Stimulated activated memory B cell treated with anti-CD40 and anti-IgM and Interleukin-4, amounts not matched to agents 10 μg/mL and 1 μg/mL and 100 μg/mL, for 72 hours (primary cell): ENCODE data around the gene ABHD4.
A peak's percentile ranks its signal among the peaks of the same experiment; 100 is the strongest.
"Not testable (repeated sequence)": the region's sequence is repeated elsewhere in the genome, so short reads cannot be mapped to it uniquely, and the experiment has no call there.

ENCODE experiments used
- ATAC-seq: fragments of 150-1000 bp; cut with Tn5 transposase; 2 replicates; pipeline ENCODE4 v1.10.0; 2021
- H3K27ac Mint-ChIP-seq: one replicate; pipeline ENCODE4 v1.8.0; 2022; ENCODE audit warnings: mild to moderate bottlenecking, mixed read lengths
- H3K27me3 Mint-ChIP-seq: one replicate; pipeline ENCODE4 v1.8.0; 2022; ENCODE audit warnings: mixed read lengths
- H3K36me3 Mint-ChIP-seq: one replicate; pipeline ENCODE4 v1.8.0; 2022; ENCODE audit warnings: mixed read lengths
- H3K4me1 Mint-ChIP-seq: one replicate; pipeline ENCODE4 v1.8.0; 2022; ENCODE audit warnings: mixed read lengths
- H3K4me3 Mint-ChIP-seq: one replicate; pipeline ENCODE4 v1.8.0; 2022; ENCODE audit warnings: mild to moderate bottlenecking, moderate library complexity, mixed read lengths
- H3K9me3 Mint-ChIP-seq: one replicate; pipeline ENCODE4 v1.8.0; 2022; ENCODE audit warnings: mixed read lengths

ABHD4 gene

DNA sequence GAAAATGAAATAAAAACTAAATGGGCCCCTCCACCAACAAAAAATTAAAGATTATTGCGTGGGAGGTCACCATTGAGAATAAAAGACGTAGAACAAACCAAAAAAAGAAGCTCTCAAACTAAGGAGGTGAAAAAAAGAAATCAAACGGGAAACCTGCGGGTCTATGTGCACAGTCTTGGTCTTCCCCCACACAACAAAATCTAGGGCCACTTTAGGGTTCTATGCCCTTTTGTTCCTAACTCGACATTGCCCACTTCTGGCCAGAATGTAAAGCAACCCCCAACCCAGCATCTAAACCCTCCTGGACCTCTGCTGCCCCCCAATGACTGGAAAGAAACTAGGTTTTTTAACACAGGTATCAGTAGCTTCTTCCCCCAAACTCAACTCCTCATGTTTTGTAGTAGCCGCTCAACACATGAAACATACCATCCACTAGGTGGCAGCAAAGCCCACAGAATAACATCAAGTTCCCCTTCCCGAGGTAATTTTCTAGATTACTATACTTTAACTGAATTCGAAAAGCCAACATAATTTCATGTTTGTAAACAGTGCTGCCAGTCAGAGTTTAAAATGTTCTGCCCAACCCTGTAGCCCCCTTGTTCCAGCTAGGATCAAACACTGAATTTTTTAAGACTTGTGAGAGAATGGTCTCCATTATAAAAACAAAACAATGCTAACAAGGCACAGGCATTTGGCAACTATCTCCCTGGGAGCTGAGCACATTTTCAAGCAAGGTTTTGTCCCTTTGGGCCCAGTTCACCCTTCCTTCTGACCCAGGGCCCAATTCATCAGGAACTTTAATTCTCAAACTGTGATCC, 27.8 kb upstream of the ABHD4 start:
- peak overlapping the region; percentile 76 for H3K4me3 Mint-ChIP-seq
- H3K36me3 Mint-ChIP-seq, result peaks cover 30% of the 10 kb centered on the region
- H3K27me3 Mint-ChIP-seq, result no peaks in the 10 kb centered on the region
- ATAC-seq, result peak; percentile 94
- H3K27ac Mint-ChIP-seq, result peak overlapping the region; percentile 98
- H3K9me3 Mint-ChIP-seq, result no peaks in the 10 kb centered on the region
- H3K4me1 Mint-ChIP-seq, result peaks cover 54% of the 10 kb centered on the region

DNA sequence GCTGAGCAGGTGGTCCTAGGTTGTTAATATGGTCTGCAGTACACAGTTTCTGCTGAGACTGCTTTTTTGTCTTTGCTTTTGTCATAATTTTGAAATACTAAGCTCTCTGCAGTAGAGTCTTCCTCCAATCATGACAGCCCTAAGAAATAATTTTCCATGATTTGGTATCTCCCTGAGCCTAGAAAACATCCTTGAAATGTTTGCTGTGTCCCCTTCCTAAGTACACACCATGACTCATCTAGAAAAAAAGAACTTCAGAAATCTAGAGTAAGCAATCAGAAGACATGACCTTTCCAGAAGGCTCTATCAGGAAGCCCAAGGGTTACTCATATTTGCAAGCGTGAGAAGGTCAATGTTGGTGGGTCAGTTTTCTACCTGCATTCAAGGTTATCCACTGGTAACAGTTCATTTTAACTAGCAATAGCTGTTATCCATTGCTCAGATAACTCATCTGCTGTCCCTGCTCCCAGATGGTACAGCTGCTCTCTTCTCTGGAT, 25.5 kb upstream of the ABHD4 start:
- Mint-ChIP-seq H3K9me3 (no peaks in the 10 kb centered on the region), H3K4me3 (no peak overlapping the region), H3K36me3 (peaks cover 33% of the 10 kb centered on the region), H3K4me1 (peaks cover 39% of the 10 kb centered on the region), H3K27me3 (no peaks in the 10 kb centered on the region), H3K27ac (no peak overlapping the region)
- ATAC-seq, result no peak

- Mint-ChIP-seq H3K27me3 (no peaks in the 10 kb centered on the region), H3K36me3 (peaks cover 44% of the 10 kb centered on the region), H3K4me3 (no peak overlapping the region), H3K9me3 (no peaks in the 10 kb centered on the region), H3K4me1 (peaks cover 38% of the 10 kb centered on the region), H3K27ac (no peak overlapping the region)
- no peak for ATAC-seq
Observed at GRCh38 chr14:22573804-22574203, 24.3 kb upstream of the ABHD4 start.

DNA sequence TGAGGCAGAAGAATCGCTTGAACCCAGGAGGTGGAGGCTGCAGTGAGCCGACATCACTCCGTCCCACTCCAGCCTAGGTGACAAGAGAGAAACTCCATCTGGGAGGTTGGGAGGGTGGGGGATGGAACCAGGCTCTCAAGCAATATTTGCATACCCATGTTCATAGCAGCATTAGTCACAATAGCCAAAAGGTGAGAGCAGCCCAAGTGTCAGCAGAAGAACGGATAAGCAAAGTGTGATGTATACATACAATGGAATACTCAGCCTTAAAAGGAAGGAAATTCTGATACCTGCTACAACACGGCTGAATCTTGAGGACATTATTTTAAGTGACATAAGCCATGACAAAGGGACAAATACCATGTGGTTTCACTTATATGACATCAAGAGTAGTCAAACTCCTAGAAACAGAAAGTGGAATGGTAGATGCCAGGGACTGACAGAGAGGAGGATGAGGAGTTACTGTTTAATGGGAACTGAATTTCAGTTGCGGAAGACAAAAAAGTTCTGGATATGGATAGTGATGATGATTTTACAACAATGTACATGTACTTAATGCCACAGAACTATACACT, 20.7 kb upstream of the ABHD4 start:
- Mint-ChIP-seq H3K27me3 (no peaks in the 10 kb centered on the region), H3K4me3 (no peak overlapping the region), H3K4me1 (peaks cover 41% of the 10 kb centered on the region), H3K9me3 (no peaks in the 10 kb centered on the region), H3K27ac (no peak overlapping the region), H3K36me3 (peaks cover 49% of the 10 kb centered on the region)
- ATAC-seq, result no peak

DNA sequence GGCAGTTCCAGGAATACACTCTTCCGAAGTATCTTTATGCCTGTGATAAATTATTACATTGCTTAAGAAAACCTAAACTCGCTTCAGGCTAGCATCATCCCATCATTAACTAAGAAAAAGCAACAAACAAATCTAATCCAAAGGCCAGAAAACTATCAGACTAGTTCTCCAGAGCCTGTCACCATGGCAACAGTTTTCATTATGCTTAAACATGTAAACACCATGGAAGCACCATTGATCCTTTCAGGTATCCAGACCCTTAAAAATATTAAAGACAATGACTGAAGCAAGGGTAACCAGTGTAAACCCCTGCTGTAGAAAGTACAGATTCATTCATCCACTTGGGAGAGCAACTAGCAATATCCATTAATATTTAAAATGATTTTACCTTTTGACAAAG, 18.9 kb upstream of the ABHD4 start:
- peaks cover 48% of the 10 kb centered on the region for H3K36me3 Mint-ChIP-seq
- H3K27ac Mint-ChIP-seq, result no peak overlapping the region
- H3K4me1 Mint-ChIP-seq, result peaks cover 51% of the 10 kb centered on the region
- ATAC-seq, result no peak
- H3K27me3 Mint-ChIP-seq, result no peaks in the 10 kb centered on the region
- H3K4me3 Mint-ChIP-seq, result no peak overlapping the region
- H3K9me3 Mint-ChIP-seq, result no peaks in the 10 kb centered on the region

DNA sequence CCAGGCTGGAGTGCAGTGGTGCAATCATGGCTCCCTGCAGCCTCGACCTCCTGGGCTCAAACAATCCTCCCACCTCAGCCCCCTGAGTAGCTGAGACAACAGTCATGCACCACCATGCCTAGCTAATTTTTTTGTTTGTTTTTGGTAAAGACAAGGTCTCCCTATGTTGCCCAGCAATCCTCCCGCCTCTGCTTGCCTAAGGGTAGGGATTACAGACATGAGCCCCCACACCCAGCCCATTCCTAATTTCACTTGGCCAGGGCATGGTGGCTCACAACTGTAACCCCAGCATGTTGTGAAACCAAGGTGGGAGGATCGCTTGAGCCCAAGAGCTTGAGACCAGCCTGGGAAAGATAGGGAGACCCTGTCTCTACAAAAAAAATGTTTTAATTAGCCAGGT, 18.2 kb upstream of the ABHD4 start:
- Mint-ChIP-seq H3K4me3 (no peak overlapping the region), H3K36me3 (peaks cover 42% of the 10 kb centered on the region), H3K27ac (no peak overlapping the region), H3K9me3 (no peaks in the 10 kb centered on the region), H3K27me3 (no peaks in the 10 kb centered on the region), H3K4me1 (peaks cover 58% of the 10 kb centered on the region)
- ATAC-seq, result no peak

- Mint-ChIP-seq H3K4me3 (no peak overlapping the region), H3K27me3 (no peaks in the 10 kb centered on the region), H3K27ac (no peak overlapping the region), H3K9me3 (no peaks in the 10 kb centered on the region), H3K36me3 (peaks cover 44% of the 10 kb centered on the region), H3K4me1 (peaks cover 65% of the 10 kb centered on the region)
- no peak for ATAC-seq
Observed at GRCh38 chr14:22580625-22581024, 17.5 kb upstream of the ABHD4 start.

GRCh38 chr14:22583994-22584393, 14.1 kb upstream of the ABHD4 start:
- Mint-ChIP-seq H3K4me3 (no peak overlapping the region), H3K27ac (peak overlapping the region; percentile 15), H3K4me1 (peaks cover 67% of the 10 kb centered on the region), H3K27me3 (no peaks in the 10 kb centered on the region), H3K36me3 (peaks cover 44% of the 10 kb centered on the region), H3K9me3 (no peaks in the 10 kb centered on the region)
- ATAC-seq, result no peak

- H3K4me1 Mint-ChIP-seq, result peaks cover 62% of the 10 kb centered on the region
- H3K27me3 Mint-ChIP-seq, result no peaks in the 10 kb centered on the region
- no peak overlapping the region for H3K27ac Mint-ChIP-seq
- H3K9me3 Mint-ChIP-seq, result no peaks in the 10 kb centered on the region
- H3K36me3 Mint-ChIP-seq, result peaks cover 35% of the 10 kb centered on the region
- no peak overlapping the region for H3K4me3 Mint-ChIP-seq
- ATAC-seq, result no peak
Observed at GRCh38 chr14:22587247-22587646, 10.9 kb upstream of the ABHD4 start.

- peaks cover 29% of the 10 kb centered on the region for H3K36me3 Mint-ChIP-seq
- H3K9me3 Mint-ChIP-seq, ATAC-seq, H3K27me3 Mint-ChIP-seq: not testable (repeated sequence)
- peak overlapping the region; percentile 97 for H3K27ac Mint-ChIP-seq
- H3K4me1 Mint-ChIP-seq, result peaks cover 56% of the 10 kb centered on the region
- H3K4me3 Mint-ChIP-seq, result peak overlapping the region; percentile 96
Observed at GRCh38 chr14:22587677-22588422, 10.2 kb upstream of the ABHD4 start.

DNA sequence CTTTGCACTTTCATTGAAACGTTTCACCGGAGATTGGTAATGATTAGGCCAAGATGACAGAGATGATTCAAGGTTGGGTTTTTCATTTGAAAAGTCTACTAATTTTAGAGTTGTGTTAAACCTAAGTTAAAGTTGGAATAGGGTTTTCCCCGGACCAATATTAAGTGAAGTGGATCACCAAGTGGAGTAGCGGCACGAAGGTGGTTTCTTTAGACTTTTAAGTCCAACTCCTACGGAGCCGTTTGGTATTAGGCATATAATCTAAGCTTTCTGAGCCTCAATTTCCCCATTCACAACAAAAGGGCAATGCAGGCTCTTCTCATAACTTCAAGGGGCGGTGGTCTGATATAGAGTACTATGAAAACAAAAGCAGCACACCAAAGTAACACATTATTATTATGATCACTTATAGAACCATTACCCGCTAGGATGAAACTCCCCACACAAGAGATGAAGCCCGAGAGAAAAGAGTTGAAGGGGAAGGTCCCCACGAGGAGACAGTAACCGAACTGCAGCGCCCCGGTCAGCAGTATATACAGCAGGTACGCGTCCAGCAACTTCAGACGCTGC, 9.5 kb upstream of the ABHD4 start:
- no peaks in the 10 kb centered on the region for H3K9me3 Mint-ChIP-seq
- H3K27me3 Mint-ChIP-seq, result no peaks in the 10 kb centered on the region
- ATAC-seq, result no peak
- H3K4me3 Mint-ChIP-seq, result peak overlapping the region; percentile 96
- peaks cover 22% of the 10 kb centered on the region for H3K36me3 Mint-ChIP-seq
- H3K27ac Mint-ChIP-seq, result peak overlapping the region; percentile 97
- H3K4me1 Mint-ChIP-seq, result peaks cover 48% of the 10 kb centered on the region

GRCh38 chr14:22589096-22589839, 8.8 kb upstream of the ABHD4 start, which contains the start of gene DAD1:
Gene DAD1 (minus strand): TSS chr14:22589224. CDS start chr14:22589157, 67 bp downstream.
- Mint-ChIP-seq H3K36me3 (peaks cover 20% of the 10 kb centered on the region), H3K4me3 (peak within 1 kb of the TSS; percentile 96), H3K4me1 (peaks cover 42% of the 10 kb centered on the region), H3K27ac (peak within 1 kb of the TSS; percentile 97), H3K27me3 (no peaks in the 10 kb centered on the region), H3K9me3 (no peaks in the 10 kb centered on the region)
- peak; percentile 97 for ATAC-seq

- Mint-ChIP-seq H3K27me3 (no peaks in the 10 kb centered on the region), H3K27ac (peak overlapping the region; percentile 25), H3K9me3 (no peaks in the 10 kb centered on the region), H3K36me3 (no peaks in the 10 kb centered on the region), H3K4me1 (peaks cover 9% of the 10 kb centered on the region), H3K4me3 (no peak overlapping the region)
- ATAC-seq, result no peak
Observed at GRCh38 chr14:22593189-22593588, 4.9 kb upstream of the ABHD4 start.

GRCh38 chr14:22593601-22594000, 4.5 kb upstream of the ABHD4 start:
- Mint-ChIP-seq H3K36me3 (no peaks in the 10 kb centered on the region), H3K4me1 (peaks cover 10% of the 10 kb centered on the region), H3K27me3 (no peaks in the 10 kb centered on the region), H3K4me3 (no peak overlapping the region), H3K27ac (peak overlapping the region; percentile 25), H3K9me3 (no peaks in the 10 kb centered on the region)
- ATAC-seq, result no peak
